HG03095 (cell line): Measurements from ENCODE around the gene RNF44.

Experiments used
- ATAC-seq: cut with Tn5 transposase; IDR thresholded peaks from one replicate; pipeline ENCODE4 v1.9.1; 2021; ENCODE audit warnings: moderate library complexity; ENCODE audit not compliant: unreplicated experiment

The RNF44 gene

GRCh38 chr5:176485176-176485575, 52.0 kb downstream of the RNF44 start:
- ATAC-seq: no peak

GRCh38 chr5:176481711-176482110, 55.5 kb downstream of the RNF44 start:
- ATAC-seq: no peak
